Activated CD4-positive, alpha-beta memory T cell treated with anti-CD3 and anti-CD28 coated beads for 36 hours (primary cell): ENCODE results near the gene CACNG5. TPM values are rescaled to one million over a fixed set of nuclear protein-coding genes. Genes with fewer than 3 reads are reported as not detected.

Source experiments
- CTCF ChIA-PET: fragments of 350-600 bp; sonication (Branson Sonifier 250); formaldehyde crosslinking; loops from one replicate; lab custom pipeline; 2021; ENCODE audit warnings: antibody characterized with exemption, inconsistent platforms; lab: Charles Lee
- POLR2A ChIA-PET: fragments of 350-600 bp; sonication (Branson Sonifier 250); formaldehyde crosslinking; loops from one replicate; lab custom pipeline; 2021; ENCODE audit warnings: antibody characterized with exemption; lab: Charles Lee
- DNase-seq: peaks from one replicate; pipeline ENCODE4 v3.0.0-alpha.2; 2020
- H3K27ac Mint-ChIP-seq: one replicate; pipeline ENCODE4 v1.8.0; 2021; ENCODE audit warnings: mixed read lengths
- H3K27me3 Mint-ChIP-seq: one replicate; pipeline ENCODE4 v1.8.0; 2021; ENCODE audit warnings: mixed read lengths
- H3K36me3 Mint-ChIP-seq: one replicate; pipeline ENCODE4 v1.8.0; 2021; ENCODE audit warnings: mixed read lengths
- H3K4me1 Mint-ChIP-seq: one replicate; pipeline ENCODE4 v1.8.0; 2021; ENCODE audit warnings: low read depth, mixed read lengths
- H3K4me3 Mint-ChIP-seq: one replicate; pipeline ENCODE4 v1.8.0; 2021; ENCODE audit warnings: mild to moderate bottlenecking, mixed read lengths
- H3K9me3 Mint-ChIP-seq: one replicate; pipeline ENCODE4 v1.8.0; 2021; ENCODE audit warnings: mixed read lengths
- intact Hi-C: fragments of 100-400 bp; cut with micrococcal nuclease; formaldehyde crosslinking; loops from one replicate; pipeline ENCODE4 v1.15.1; 2023
- total RNA-seq, 2 experiments: library from RNA; stranded (reverse); gene quantifications; one replicate each; pipeline ENCODE4 v1.2.3, GENCODE V29; 2021

The CACNG5 gene
- total RNA-seq, 2 experiments from 2014 or later: not detected

- H3K4me1 Mint-ChIP-seq: peaks cover 11% of the 10 kb centered on the region
- intact Hi-C loops: no loop called here
- H3K27me3 Mint-ChIP-seq: no peaks in the 10 kb centered on the region
- H3K27ac Mint-ChIP-seq: no peak overlapping the region
- no peaks in the 10 kb centered on the region for H3K9me3 Mint-ChIP-seq
- ChIA-PET POLR2A (no interaction called here), CTCF (no interaction called here)
- DNase-seq: no peak
- H3K4me3 Mint-ChIP-seq: no peak overlapping the region
- H3K36me3 Mint-ChIP-seq: peaks cover 20% of the 10 kb centered on the region
Observed at GRCh38 chr17:66807182-66807581, 27.7 kb upstream of the CACNG5 start.

GRCh38 chr17:66809408-66809807 is 25.5 kb upstream of the CACNG5 start:
- intact Hi-C loops: no loop called here
- Mint-ChIP-seq H3K27ac (no peak overlapping the region), H3K4me1 (peaks cover 11% of the 10 kb centered on the region), H3K36me3 (peaks cover 13% of the 10 kb centered on the region), H3K27me3 (no peaks in the 10 kb centered on the region), H3K9me3 (no peaks in the 10 kb centered on the region), H3K4me3 (no peak overlapping the region)
- CTCF ChIA-PET: no interaction called here
- POLR2A ChIA-PET: no interaction called here
- no peak for DNase-seq

GRCh38 chr17:66810951-66811682 is 23.8 kb upstream of the CACNG5 start:
- peaks cover 11% of the 10 kb centered on the region for H3K4me1 Mint-ChIP-seq
- DNase-seq: no peak
- no peak overlapping the region for H3K27ac Mint-ChIP-seq
- intact Hi-C loops: no loop called here
- H3K36me3 Mint-ChIP-seq: peaks cover 4% of the 10 kb centered on the region
- CTCF ChIA-PET: no interaction called here
- H3K27me3 Mint-ChIP-seq: no peaks in the 10 kb centered on the region
- no peak overlapping the region for H3K4me3 Mint-ChIP-seq
- no peaks in the 10 kb centered on the region for H3K9me3 Mint-ChIP-seq
- POLR2A ChIA-PET: no interaction called here

GRCh38 chr17:66811683-66812054 is 23.2 kb upstream of the CACNG5 start:
- DNase-seq: no peak
- ChIA-PET CTCF (no interaction called here), POLR2A (no interaction called here)
- Mint-ChIP-seq H3K4me3 (no peak overlapping the region), H3K27ac (no peak overlapping the region), H3K4me1 (peaks cover 11% of the 10 kb centered on the region), H3K27me3 (no peaks in the 10 kb centered on the region), H3K36me3 (peaks cover 4% of the 10 kb centered on the region), H3K9me3 (no peaks in the 10 kb centered on the region)
- intact Hi-C loops: no loop called here

GRCh38 chr17:66812571-66812970 is 22.3 kb upstream of the CACNG5 start:
- no peak overlapping the region for H3K4me3 Mint-ChIP-seq
- peaks cover 2% of the 10 kb centered on the region for H3K27me3 Mint-ChIP-seq
- ChIA-PET CTCF (interaction anchor here (1.2 kb wide), 1 partner anchor 612 kb away, joined by 3 read pairs; no protein-coding TSS in a partner anchor), POLR2A (no interaction called here)
- intact Hi-C loops: no loop called here
- peaks cover 5% of the 10 kb centered on the region for H3K36me3 Mint-ChIP-seq
- no peak for DNase-seq
- H3K9me3 Mint-ChIP-seq: peaks cover 2% of the 10 kb centered on the region
- H3K27ac Mint-ChIP-seq: no peak overlapping the region
- peaks cover 7% of the 10 kb centered on the region for H3K4me1 Mint-ChIP-seq

- intact Hi-C loops: no loop called here
- no peak for DNase-seq
- H3K9me3 Mint-ChIP-seq: peaks cover 10% of the 10 kb centered on the region
- POLR2A ChIA-PET: no interaction called here
- CTCF ChIA-PET: interaction anchor here (1.2 kb wide), 1 partner anchor 613 kb away, joined by 3 read pairs; no protein-coding TSS in a partner anchor
- H3K4me3 Mint-ChIP-seq: no peak overlapping the region
- peaks cover under 1% of the 10 kb centered on the region for H3K4me1 Mint-ChIP-seq
- H3K27ac Mint-ChIP-seq: no peak overlapping the region
- peaks cover 2% of the 10 kb centered on the region for H3K36me3 Mint-ChIP-seq
- peaks cover 3% of the 10 kb centered on the region for H3K27me3 Mint-ChIP-seq
Observed at GRCh38 chr17:66813296-66813695, 21.6 kb upstream of the CACNG5 start.

- intact Hi-C loops: no loop called here
- CTCF ChIA-PET: no interaction called here
- no peak for DNase-seq
Observed at GRCh38 chr17:66814026-66814425, 20.9 kb upstream of the CACNG5 start.

GRCh38 chr17:66814570-66814969 is 20.3 kb upstream of the CACNG5 start:
- intact Hi-C loops: no loop called here
- no peaks in the 10 kb centered on the region for H3K4me1 Mint-ChIP-seq
- peaks cover 12% of the 10 kb centered on the region for H3K9me3 Mint-ChIP-seq
- ChIA-PET POLR2A (no interaction called here), CTCF (no interaction called here)
- DNase-seq: no peak
- peaks cover 2% of the 10 kb centered on the region for H3K36me3 Mint-ChIP-seq
- H3K27me3 Mint-ChIP-seq: peaks cover 3% of the 10 kb centered on the region
- no peak overlapping the region for H3K27ac Mint-ChIP-seq
- no peak overlapping the region for H3K4me3 Mint-ChIP-seq

More at GRCh38 chr17:66814026-66814425, 20.9 kb upstream of the CACNG5 start:
- Mint-ChIP-seq H3K9me3 (peaks cover 12% of the 10 kb centered on the region), H3K27ac (no peak overlapping the region), H3K27me3 (peaks cover 3% of the 10 kb centered on the region), H3K36me3 (peaks cover 2% of the 10 kb centered on the region), H3K4me3 (no peak overlapping the region), H3K4me1 (no peaks in the 10 kb centered on the region)
- POLR2A ChIA-PET: no interaction called here

GRCh38 chr17:66817750-66818149 is 17.2 kb upstream of the CACNG5 start:
- Mint-ChIP-seq H3K27me3 (peaks cover 3% of the 10 kb centered on the region), H3K36me3 (peaks cover 2% of the 10 kb centered on the region), H3K9me3 (peaks cover 12% of the 10 kb centered on the region), H3K27ac (no peak overlapping the region), H3K4me1 (no peaks in the 10 kb centered on the region), H3K4me3 (no peak overlapping the region)
- intact Hi-C loops: no loop called here
- no peak for DNase-seq
- ChIA-PET CTCF (no interaction called here), POLR2A (no interaction called here)

- no peaks in the 10 kb centered on the region for H3K4me1 Mint-ChIP-seq
- no peak overlapping the region for H3K4me3 Mint-ChIP-seq
- intact Hi-C loops: no loop called here
- no peak for DNase-seq
- peaks cover 3% of the 10 kb centered on the region for H3K27me3 Mint-ChIP-seq
- no peak overlapping the region for H3K27ac Mint-ChIP-seq
- peaks cover 2% of the 10 kb centered on the region for H3K36me3 Mint-ChIP-seq
- POLR2A ChIA-PET: no interaction called here
- CTCF ChIA-PET: no interaction called here
- peaks cover 12% of the 10 kb centered on the region for H3K9me3 Mint-ChIP-seq
Observed at GRCh38 chr17:66819466-66819865, 15.5 kb upstream of the CACNG5 start.

GRCh38 chr17:66822009-66822408 is 12.9 kb upstream of the CACNG5 start:
- CTCF ChIA-PET: no interaction called here
- peaks cover 2% of the 10 kb centered on the region for H3K36me3 Mint-ChIP-seq
- POLR2A ChIA-PET: no interaction called here
- intact Hi-C loops: no loop called here
- no peaks in the 10 kb centered on the region for H3K4me1 Mint-ChIP-seq
- H3K27ac Mint-ChIP-seq: no peak overlapping the region
- no peak for DNase-seq
- H3K4me3 Mint-ChIP-seq: no peak overlapping the region
- peaks cover 12% of the 10 kb centered on the region for H3K9me3 Mint-ChIP-seq
- peaks cover 5% of the 10 kb centered on the region for H3K27me3 Mint-ChIP-seq

GRCh38 chr17:66826856-66827255 is 8.1 kb upstream of the CACNG5 start:
- H3K4me3 Mint-ChIP-seq: no peak overlapping the region
- H3K9me3 Mint-ChIP-seq: no peaks in the 10 kb centered on the region
- intact Hi-C loops: no loop called here
- H3K4me1 Mint-ChIP-seq: no peaks in the 10 kb centered on the region
- no peak for DNase-seq
- ChIA-PET POLR2A (no interaction called here), CTCF (no interaction called here)
- H3K36me3 Mint-ChIP-seq: no peaks in the 10 kb centered on the region
- H3K27me3 Mint-ChIP-seq: peaks cover 36% of the 10 kb centered on the region
- H3K27ac Mint-ChIP-seq: no peak overlapping the region

- H3K36me3 Mint-ChIP-seq: no peaks in the 10 kb centered on the region
- no peak overlapping the region for H3K27ac Mint-ChIP-seq
- peak; percentile 47 for DNase-seq
- H3K9me3 Mint-ChIP-seq: no peaks in the 10 kb centered on the region
- CTCF ChIA-PET: interaction anchor here (1.2 kb wide), 1 partner anchor 21 kb away, joined by 3 read pairs; no protein-coding TSS in a partner anchor
- H3K27me3 Mint-ChIP-seq: peaks cover 56% of the 10 kb centered on the region
- H3K4me1 Mint-ChIP-seq: no peaks in the 10 kb centered on the region
- POLR2A ChIA-PET: no interaction called here
- intact Hi-C loops: no loop called here
- H3K4me3 Mint-ChIP-seq: no peak overlapping the region
Observed at GRCh38 chr17:66829386-66829864, 5.5 kb upstream of the CACNG5 start.
